Astrocyte (in vitro differentiated cells and primary cell): ENCODE measurements around the gene MTHFSD. TPM values are rescaled to one million over a fixed set of nuclear protein-coding genes. Genes with fewer than 3 reads are reported as not detected.

ENCODE experiments used
- DNase-seq: peaks from one replicate; pipeline ENCODE4 v3.0.0-alpha.2; 2010; ENCODE audit warnings: low read depth
- FAIRE-seq: peaks from 2 replicates; lab custom pipeline; 2011; peaks lifted over from hg19 to GRCh38; lab: Jason Lieb, UNC
- H2AFZ ChIP-seq: 2 replicates; pipeline ENCODE4 v1.6.0; 2012; ENCODE audit warnings: low read depth, low read length, inconsistent platforms
- H3K27ac ChIP-seq: 2 replicates; pipeline ENCODE4 v1.5.1; 2011; ENCODE audit warnings: low read depth, low read length, inconsistent platforms
- H3K27me3 ChIP-seq: 2 replicates; pipeline ENCODE4 v1.6.0; 2011; ENCODE audit warnings: low read length, inconsistent platforms; ENCODE audit not compliant: insufficient read depth
- H3K36me3 ChIP-seq: 2 replicates; pipeline ENCODE4 v1.5.1; 2011; ENCODE audit warnings: low read length, inconsistent platforms; ENCODE audit not compliant: insufficient read depth
- H3K4me1 ChIP-seq: 2 replicates; pipeline ENCODE4 v1.5.1; 2011; ENCODE audit warnings: low read length, inconsistent platforms; ENCODE audit not compliant: insufficient read depth
- H3K4me2 ChIP-seq: 2 replicates; pipeline ENCODE4 v1.6.0; 2012; ENCODE audit warnings: low read length, inconsistent platforms
- H3K4me3 ChIP-seq: 2 replicates; pipeline ENCODE4 v1.5.1; 2011; ENCODE audit warnings: low read depth, mild to moderate bottlenecking, low read length, inconsistent platforms; ENCODE audit not compliant: insufficient read depth
- H3K79me2 ChIP-seq: 2 replicates; pipeline ENCODE4 v1.6.0; 2012; ENCODE audit warnings: mild to moderate bottlenecking, low read length, inconsistent platforms; ENCODE audit not compliant: insufficient read depth
- H3K9ac ChIP-seq: 2 replicates; pipeline ENCODE4 v1.6.0; 2012; ENCODE audit warnings: mild to moderate bottlenecking, low read length, inconsistent platforms
- H3K9me3 ChIP-seq: 2 replicates; pipeline ENCODE4 v1.5.1; 2012; ENCODE audit warnings: low read depth, mild to moderate bottlenecking, low read length, inconsistent platforms; ENCODE audit not compliant: insufficient read depth
- H4K20me1 ChIP-seq: 2 replicates; pipeline ENCODE4 v1.6.0; 2012; ENCODE audit warnings: low read length, inconsistent platforms; ENCODE audit not compliant: insufficient read depth
- H3K27ac Mint-ChIP-seq: one replicate; pipeline ENCODE4 v1.8.0; 2021; ENCODE audit warnings: mild to moderate bottlenecking, mixed read lengths; ENCODE audit not compliant: unreplicated experiment
- H3K27me3 Mint-ChIP-seq: one replicate; pipeline ENCODE4 v1.8.0; 2021; ENCODE audit warnings: low read depth, mixed read lengths; ENCODE audit not compliant: unreplicated experiment
- H3K36me3 Mint-ChIP-seq: one replicate; pipeline ENCODE4 v1.8.0; 2021; ENCODE audit warnings: low read depth, mixed read lengths; ENCODE audit not compliant: unreplicated experiment
- H3K4me1 Mint-ChIP-seq: one replicate; pipeline ENCODE4 v1.8.0; 2021; ENCODE audit warnings: low read depth, mixed read lengths; ENCODE audit not compliant: unreplicated experiment
- H3K4me3 Mint-ChIP-seq: one replicate; pipeline ENCODE4 v1.8.0; 2021; ENCODE audit warnings: mild to moderate bottlenecking, moderate library complexity, mixed read lengths; ENCODE audit not compliant: unreplicated experiment
- H3K9me3 Mint-ChIP-seq: one replicate; pipeline ENCODE4 v1.8.0; 2021; ENCODE audit warnings: mild to moderate bottlenecking, mixed read lengths; ENCODE audit not compliant: unreplicated experiment
- EZH2 ChIP-seq: IDR thresholded peaks from 2 replicates; pipeline ENCODE4 v1.6.1; 2012; ENCODE audit warnings: mild to moderate bottlenecking, low read length, inconsistent platforms; ENCODE audit not compliant: insufficient read depth
- total RNA-seq: library from RNA; stranded (reverse); gene quantifications from 2 replicates; pipeline ENCODE4 v1.2.1, GENCODE V29; 2021
- TF ChIP-seq, protein P1 (sequence below): IDR thresholded peaks from 2 replicates; pipeline ENCODE4 v1.5.1; 2011; ENCODE audit warnings: low read depth, mild to moderate bottlenecking, inconsistent platforms, low read length, moderate library complexity; ENCODE audit not compliant: insufficient read depth

The MTHFSD gene
- total RNA-seq, 1 donor from 2014 or later = 15.6 TPM

DNA sequence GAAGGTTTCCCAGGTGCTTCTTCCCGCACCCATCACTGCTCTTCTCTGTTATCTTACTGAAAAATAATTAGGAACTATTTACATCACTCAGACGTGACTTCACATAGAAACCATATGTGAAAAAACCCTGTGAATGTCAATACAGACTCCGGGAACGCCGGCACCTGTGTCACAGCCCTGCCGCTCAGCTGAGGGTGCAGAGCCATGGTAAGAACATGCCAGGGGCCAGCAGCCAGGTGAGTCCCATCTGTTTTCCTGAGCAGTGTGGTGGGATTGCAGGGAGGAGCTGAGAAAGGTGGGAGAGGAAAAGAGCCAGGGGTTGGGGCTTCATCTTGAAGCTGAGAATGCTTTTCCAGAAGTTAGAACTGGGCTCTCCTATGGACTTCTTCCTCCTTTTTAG, 31.0 kb downstream of the MTHFSD start:
- H3K4me3 Mint-ChIP-seq = no peak overlapping the region
- no peaks in the 10 kb centered on the region for H3K36me3 ChIP-seq
- H4K20me1 ChIP-seq = no peaks in the 10 kb centered on the region
- FAIRE-seq (no peak), DNase-seq (no peak)
- H3K4me2 ChIP-seq = no peak overlapping the region
- peaks cover 53% of the 10 kb centered on the region for H3K27me3 Mint-ChIP-seq
- no peak overlapping the region for H3K4me3 ChIP-seq
- H3K4me1 Mint-ChIP-seq = no peaks in the 10 kb centered on the region
- no peak overlapping the region for H3K27ac Mint-ChIP-seq
- H3K4me1 ChIP-seq = no peaks in the 10 kb centered on the region
- no peaks in the 10 kb centered on the region for H3K36me3 Mint-ChIP-seq
- no peaks in the 10 kb centered on the region for H3K9me3 ChIP-seq
- TF ChIP-seq EZH2 = no peak
- H2AFZ ChIP-seq = no peak overlapping the region
- peaks cover 14% of the 10 kb centered on the region for H3K27me3 ChIP-seq
- no peaks in the 10 kb centered on the region for H3K9me3 Mint-ChIP-seq
- H3K27ac ChIP-seq = no peak overlapping the region
- H3K79me2 ChIP-seq = no peaks in the 10 kb centered on the region
- H3K9ac ChIP-seq = no peak overlapping the region

DNA sequence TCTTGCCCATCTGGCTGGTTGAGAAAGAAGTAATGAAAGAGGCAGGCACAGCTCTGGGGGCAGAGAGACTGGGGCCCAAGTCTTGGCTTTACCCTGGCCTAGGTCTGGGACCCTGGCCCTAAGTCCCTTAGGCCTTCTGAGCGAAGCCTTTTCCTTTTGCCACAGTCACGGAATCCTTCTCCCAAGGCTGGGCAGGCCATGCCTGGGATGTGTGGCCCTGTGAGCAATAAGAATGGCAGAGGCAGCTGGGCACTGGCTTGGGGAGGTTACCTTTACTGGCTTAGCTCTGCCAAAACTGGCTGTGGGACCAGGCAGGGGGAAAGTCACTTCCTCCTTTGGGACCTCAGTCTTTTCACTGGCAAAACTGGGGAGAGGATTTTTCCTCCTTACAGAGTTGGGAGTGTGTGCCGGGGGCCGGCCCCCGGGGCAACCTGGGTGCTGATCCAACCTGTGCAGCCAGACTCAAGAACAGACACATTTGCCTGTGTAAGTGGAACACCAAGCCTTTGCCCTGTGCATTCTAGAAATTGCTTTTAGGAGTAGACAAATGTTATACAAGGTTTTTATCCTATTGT, 31.8 kb downstream of the MTHFSD start:
- FAIRE-seq (no peak), DNase-seq (no peak)
- H3K36me3 ChIP-seq = no peaks in the 10 kb centered on the region
- H3K36me3 Mint-ChIP-seq = no peaks in the 10 kb centered on the region
- no peaks in the 10 kb centered on the region for H4K20me1 ChIP-seq
- no peak overlapping the region for H3K27ac Mint-ChIP-seq
- peaks cover 14% of the 10 kb centered on the region for H3K27me3 ChIP-seq
- H3K9me3 Mint-ChIP-seq = no peaks in the 10 kb centered on the region
- H3K27me3 Mint-ChIP-seq = peaks cover 61% of the 10 kb centered on the region
- H3K4me3 ChIP-seq = no peak overlapping the region
- no peak overlapping the region for H3K27ac ChIP-seq
- H3K4me1 ChIP-seq = no peaks in the 10 kb centered on the region
- no peak for TF ChIP-seq EZH2
- TF ChIP-seq, protein P1, sequence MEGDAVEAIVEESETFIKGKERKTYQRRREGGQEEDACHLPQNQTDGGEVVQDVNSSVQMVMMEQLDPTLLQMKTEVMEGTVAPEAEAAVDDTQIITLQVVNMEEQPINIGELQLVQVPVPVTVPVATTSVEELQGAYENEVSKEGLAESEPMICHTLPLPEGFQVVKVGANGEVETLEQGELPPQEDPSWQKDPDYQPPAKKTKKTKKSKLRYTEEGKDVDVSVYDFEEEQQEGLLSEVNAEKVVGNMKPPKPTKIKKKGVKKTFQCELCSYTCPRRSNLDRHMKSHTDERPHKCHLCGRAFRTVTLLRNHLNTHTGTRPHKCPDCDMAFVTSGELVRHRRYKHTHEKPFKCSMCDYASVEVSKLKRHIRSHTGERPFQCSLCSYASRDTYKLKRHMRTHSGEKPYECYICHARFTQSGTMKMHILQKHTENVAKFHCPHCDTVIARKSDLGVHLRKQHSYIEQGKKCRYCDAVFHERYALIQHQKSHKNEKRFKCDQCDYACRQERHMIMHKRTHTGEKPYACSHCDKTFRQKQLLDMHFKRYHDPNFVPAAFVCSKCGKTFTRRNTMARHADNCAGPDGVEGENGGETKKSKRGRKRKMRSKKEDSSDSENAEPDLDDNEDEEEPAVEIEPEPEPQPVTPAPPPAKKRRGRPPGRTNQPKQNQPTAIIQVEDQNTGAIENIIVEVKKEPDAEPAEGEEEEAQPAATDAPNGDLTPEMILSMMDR = no peak
- no peaks in the 10 kb centered on the region for H3K4me1 Mint-ChIP-seq
- no peak overlapping the region for H2AFZ ChIP-seq
- no peak overlapping the region for H3K9ac ChIP-seq
- no peaks in the 10 kb centered on the region for H3K79me2 ChIP-seq
- no peak overlapping the region for H3K4me2 ChIP-seq
- H3K9me3 ChIP-seq = no peaks in the 10 kb centered on the region
- H3K4me3 Mint-ChIP-seq = no peak overlapping the region

GRCh38 chr16:86522634-86523033, 32.4 kb downstream of the MTHFSD start:
- H3K36me3 Mint-ChIP-seq = no peaks in the 10 kb centered on the region
- DNase-seq (no peak), FAIRE-seq (no peak)
- TF ChIP-seq, protein P1 = no peak
- no peak for TF ChIP-seq EZH2
- no peak overlapping the region for H3K27ac Mint-ChIP-seq
- H3K27ac ChIP-seq = no peak overlapping the region
- H3K27me3 ChIP-seq = peaks cover 14% of the 10 kb centered on the region
- H4K20me1 ChIP-seq = peaks cover 4% of the 10 kb centered on the region
- no peak overlapping the region for H3K9ac ChIP-seq
- no peaks in the 10 kb centered on the region for H3K9me3 Mint-ChIP-seq
- no peak overlapping the region for H3K4me2 ChIP-seq
- no peak overlapping the region for H3K4me3 ChIP-seq
- H3K36me3 ChIP-seq = no peaks in the 10 kb centered on the region
- H3K79me2 ChIP-seq = no peaks in the 10 kb centered on the region
- H3K4me1 Mint-ChIP-seq = no peaks in the 10 kb centered on the region
- H3K27me3 Mint-ChIP-seq = peaks cover 66% of the 10 kb centered on the region
- H3K9me3 ChIP-seq = no peaks in the 10 kb centered on the region
- H3K4me1 ChIP-seq = no peaks in the 10 kb centered on the region
- H2AFZ ChIP-seq = no peak overlapping the region
- no peak overlapping the region for H3K4me3 Mint-ChIP-seq
